ENCODE measurements around the gene TOM1. TPM values are rescaled to one million over a fixed set of nuclear protein-coding genes. Genes with fewer than 3 reads are reported as not detected.

TOM1 gene
- total RNA-seq, 1 donor: 48.8 TPM

- DNase-seq (ENCODE audit: low read depth): no peak
- no peak overlapping the region for H3K4me3 ChIP-seq (ENCODE audit: low read depth, low read length)
- TF ChIP-seq, protein P1, sequence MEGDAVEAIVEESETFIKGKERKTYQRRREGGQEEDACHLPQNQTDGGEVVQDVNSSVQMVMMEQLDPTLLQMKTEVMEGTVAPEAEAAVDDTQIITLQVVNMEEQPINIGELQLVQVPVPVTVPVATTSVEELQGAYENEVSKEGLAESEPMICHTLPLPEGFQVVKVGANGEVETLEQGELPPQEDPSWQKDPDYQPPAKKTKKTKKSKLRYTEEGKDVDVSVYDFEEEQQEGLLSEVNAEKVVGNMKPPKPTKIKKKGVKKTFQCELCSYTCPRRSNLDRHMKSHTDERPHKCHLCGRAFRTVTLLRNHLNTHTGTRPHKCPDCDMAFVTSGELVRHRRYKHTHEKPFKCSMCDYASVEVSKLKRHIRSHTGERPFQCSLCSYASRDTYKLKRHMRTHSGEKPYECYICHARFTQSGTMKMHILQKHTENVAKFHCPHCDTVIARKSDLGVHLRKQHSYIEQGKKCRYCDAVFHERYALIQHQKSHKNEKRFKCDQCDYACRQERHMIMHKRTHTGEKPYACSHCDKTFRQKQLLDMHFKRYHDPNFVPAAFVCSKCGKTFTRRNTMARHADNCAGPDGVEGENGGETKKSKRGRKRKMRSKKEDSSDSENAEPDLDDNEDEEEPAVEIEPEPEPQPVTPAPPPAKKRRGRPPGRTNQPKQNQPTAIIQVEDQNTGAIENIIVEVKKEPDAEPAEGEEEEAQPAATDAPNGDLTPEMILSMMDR (IDR thresholded peaks at IDR 0.05; ENCODE audit: insufficient read depth, low read length): no peak
Measured at GRCh38 chr22:35323305-35323704, 23.6 kb downstream of the TOM1 start.

DNA sequence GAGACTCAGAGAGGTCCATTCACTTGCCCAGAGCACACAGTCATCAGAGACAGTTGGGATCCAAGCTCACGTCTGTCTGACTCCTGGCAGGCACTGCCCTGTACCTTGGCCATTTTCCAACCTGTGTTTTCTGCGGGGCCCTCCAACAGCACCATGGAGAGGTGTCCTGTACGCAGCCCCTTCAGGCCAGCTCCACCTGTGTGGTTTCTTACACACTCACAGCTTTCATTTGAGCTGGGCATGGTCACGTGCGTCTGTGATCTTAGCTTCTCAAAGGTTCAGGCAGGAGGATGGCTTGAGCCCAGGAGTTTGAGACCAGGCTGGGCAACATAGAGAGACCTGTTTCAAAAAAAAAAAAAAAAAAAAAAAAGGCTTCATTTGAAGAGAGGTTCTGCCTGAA is 24.4 kb downstream of the TOM1 start:
- H3K4me3 ChIP-seq (ENCODE audit: low read depth, low read length): no peak overlapping the region
- DNase-seq (ENCODE audit: low read depth): no peak
- TF ChIP-seq, protein P1 (IDR thresholded peaks at IDR 0.05; ENCODE audit: insufficient read depth, low read length): no peak

DNA sequence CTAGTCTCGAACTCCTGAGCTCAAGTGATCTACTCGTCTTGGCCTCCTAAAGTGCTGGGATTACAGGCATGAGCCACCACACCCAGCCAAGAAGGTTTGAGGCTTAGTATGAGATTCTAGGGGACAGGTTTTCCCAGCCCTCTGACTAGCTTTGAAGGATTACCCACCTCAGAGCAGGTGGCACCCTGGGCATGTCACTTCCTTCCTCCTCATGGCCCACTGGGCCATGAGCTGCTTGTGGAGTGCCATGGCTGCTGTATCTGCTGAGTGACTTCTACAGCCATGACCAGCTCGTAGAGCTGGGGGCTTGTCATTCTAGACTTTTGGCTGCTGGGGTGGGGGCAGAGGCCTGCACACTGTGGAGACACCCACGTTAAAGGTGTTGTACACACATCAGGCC is 25.1 kb downstream of the TOM1 start:
- TF ChIP-seq, protein P1 (IDR thresholded peaks at IDR 0.05; ENCODE audit: insufficient read depth, low read length): no peak
- H3K4me3 ChIP-seq (ENCODE audit: low read depth, low read length): no peak overlapping the region

DNA sequence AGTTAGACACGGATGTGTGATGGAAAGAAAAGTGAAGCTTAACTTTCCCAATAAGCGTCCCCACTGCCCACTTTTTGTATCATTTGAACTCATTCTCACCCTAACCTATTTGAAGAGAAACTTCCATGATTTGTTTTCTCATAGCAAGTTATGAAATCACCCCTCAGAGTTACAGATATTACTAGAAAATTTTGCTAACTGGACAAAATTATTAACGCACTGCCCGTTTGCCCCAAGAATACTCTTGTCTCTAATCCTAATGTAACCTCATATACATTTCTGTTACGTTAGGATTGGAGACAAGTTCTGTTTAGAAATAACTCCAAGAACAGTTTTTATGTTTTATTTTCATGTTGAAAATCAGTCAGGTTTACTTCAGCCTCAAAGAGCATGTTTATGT is 25.5 kb downstream of the TOM1 start:
- TF ChIP-seq, protein P1 (IDR thresholded peaks at IDR 0.05; ENCODE audit: insufficient read depth, low read length): no peak
- no peak overlapping the region for H3K4me3 ChIP-seq (ENCODE audit: low read depth, low read length)
- no peak for DNase-seq (ENCODE audit: low read depth)

More for the DNA sequence above, 25.1 kb downstream of the TOM1 start:
- no peak for DNase-seq (ENCODE audit: low read depth)

DNA sequence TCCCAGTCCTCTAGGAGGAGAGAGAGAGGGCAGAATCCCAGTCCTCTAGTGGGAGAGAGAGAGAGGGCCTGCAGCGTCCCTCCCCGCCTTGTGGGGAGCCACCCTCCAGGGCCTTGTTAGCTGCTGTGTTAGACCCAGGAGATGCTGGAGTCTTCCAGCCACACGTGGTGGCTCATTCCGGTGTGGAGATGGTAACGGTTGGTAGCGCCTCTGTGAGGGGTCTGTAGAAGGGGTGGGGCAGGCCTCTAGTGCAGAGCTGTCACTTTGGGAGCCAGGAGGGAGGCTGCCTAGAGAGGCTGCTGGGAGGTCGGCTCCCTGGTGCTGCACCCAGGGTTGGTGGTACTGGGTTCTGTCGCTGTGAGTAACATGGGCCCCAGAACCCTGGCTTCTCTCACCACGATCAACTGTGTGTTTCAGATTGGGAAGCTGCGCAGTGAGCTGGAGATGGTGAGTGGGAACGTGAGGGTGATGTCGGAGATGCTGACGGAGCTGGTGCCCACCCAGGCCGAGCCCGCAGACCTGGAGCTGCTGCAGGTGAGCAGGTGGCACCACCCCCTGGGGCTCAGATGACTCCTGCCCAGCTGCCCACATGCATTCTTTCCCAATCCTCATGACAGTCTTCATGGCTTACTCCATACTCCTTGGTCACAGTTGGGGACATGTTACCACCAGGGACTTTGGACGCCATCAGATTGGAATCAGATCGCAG is 27.3 kb downstream of the TOM1 start:
- DNase-seq (ENCODE audit: low read depth): no peak
- H3K4me3 ChIP-seq (ENCODE audit: low read depth, low read length): no peak overlapping the region
- TF ChIP-seq, protein P1 (IDR thresholded peaks at IDR 0.05; ENCODE audit: insufficient read depth, low read length): no peak

- TF ChIP-seq, protein P1 (IDR thresholded peaks at IDR 0.05; ENCODE audit: insufficient read depth, low read length): no peak
- no peak overlapping the region for H3K4me3 ChIP-seq (ENCODE audit: low read depth, low read length)
Measured at GRCh38 chr22:35327690-35328471, 28.2 kb downstream of the TOM1 start.

More at GRCh38 chr22:35327690-35328471, 28.2 kb downstream of the TOM1 start:
- no peak for DNase-seq (ENCODE audit: low read depth)
